ENCODE measurements around the gene ECE1. TPM values are rescaled to one million over a fixed set of nuclear protein-coding genes. Genes with fewer than 3 reads are reported as not detected.

The ECE1 gene
- total and polyA plus RNA-seq, 2 of the 8 experiments (the other 6 are each of a cell fraction or from before 2014, with no cell fraction given), result 21.4 to 36.8 TPM

GRCh38 chr1:21300774-21301173, 10.5 kb upstream of the ECE1 start:
- Histone ChIP-seq H3K79me2 (ENCODE audit: control insufficient read depth in 1 of 2, insufficient read depth in 2 of 2, low read length in 2 of 2) (no peaks in the 10 kb centered on the region), H3K14ac (ENCODE audit: insufficient read length) (no peak overlapping the region), H3K9ac (replicated peaks in 1 of 4; ENCODE audit: extremely low read depth in 1 of 4, low read depth in 3 of 4, low read length in 3 of 4) (no peak overlapping the region), H3K4ac (replicated peaks; ENCODE audit: insufficient read length, low read depth, low read length) (no peak overlapping the region), H3K4me1 (replicated peaks in 1 of 4; ENCODE audit: control insufficient read depth in 3 of 4, insufficient read depth in 4 of 4, low read length in 3 of 4) (peaks cover 0 to 10% (median 3%) of the 10 kb centered on the region in 4 experiments; a peak in 4 of 7 replicates), H3K27me3 (replicated peaks in 1 of 4; ENCODE audit: control insufficient read depth in 3 of 4, extremely low read depth in 1 of 4, insufficient read depth in 3 of 4, low read length in 3 of 4) (no peaks in the 10 kb centered on the region), H3K23me2 (ENCODE audit: low read depth, low read length) (no peaks in the 10 kb centered on the region), H2BK20ac (ENCODE audit: low read length) (no peak overlapping the region), H3K56ac (replicated peaks; ENCODE audit: insufficient read length, low read depth, low read length) (no peak overlapping the region), H3K18ac (ENCODE audit: extremely low read depth, low read length) (no peak overlapping the region), H2BK15ac (ENCODE audit: low read length) (no peak overlapping the region), H4K5ac (ENCODE audit: insufficient read length, low read depth, low read length) (no peak overlapping the region), H2BK120ac (replicated peaks; ENCODE audit: low read depth, low read length) (no peak overlapping the region), H3K23ac (ENCODE audit: insufficient read length) (no peak overlapping the region), H2AK5ac (ENCODE audit: low read depth, low read length) (no peak overlapping the region), H2AFZ (ENCODE audit: low read length) (no peak overlapping the region), H2BK5ac (ENCODE audit: low read depth, low read length) (no peak overlapping the region), H4K20me1 (replicated peaks in 1 of 2; ENCODE audit: control insufficient read depth in 1 of 2, insufficient read depth in 2 of 2, low read length in 2 of 2) (peaks cover 0 to 3% of the 10 kb centered on the region in 2 experiments), H4K91ac (replicated peaks; ENCODE audit: insufficient read length, low read length) (no peak overlapping the region), H3K9me3 (ENCODE audit: insufficient read depth in 2 of 2, low read depth in 1 of 2, low read length in 1 of 2) (no peaks in the 10 kb centered on the region), H3K4me3 (ENCODE audit: extremely low read depth in 1 of 4, insufficient read depth in 2 of 4, low read depth in 3 of 4, low read length in 4 of 4) (no peak overlapping the region), H4K8ac (ENCODE audit: extremely low read depth, insufficient read depth, low read length) (no peak overlapping the region), H3K27ac (ENCODE audit: low read depth, low read length) (no peak overlapping the region), H2BK12ac (ENCODE audit: low read depth, low read length) (no peak overlapping the region), H3K36me3 (ENCODE audit: control insufficient read depth in 2 of 4, insufficient read depth in 4 of 4, low read length in 3 of 4) (no peaks in the 10 kb centered on the region), H3K79me1 (ENCODE audit: low read depth, low read length) (peaks cover 4% of the 10 kb centered on the region), H3K4me2 (ENCODE audit: insufficient read depth in 1 of 2, low read depth in 2 of 2, low read length in 2 of 2) (no peak overlapping the region)
- no peak for FAIRE-seq
- TF ChIP-seq HDAC6 (IDR thresholded peaks at IDR 0.05; ENCODE audit: low read depth, low read length) (no peak), JUN (IDR thresholded peaks at IDR 0.05; ENCODE audit: low read depth, low read length) (no peak), SP1 (IDR thresholded peaks at IDR 0.05; ENCODE audit: low read depth, low read length) (no peak), BRCA1 (IDR thresholded peaks at IDR 0.05; ENCODE audit: low read depth, low read length) (no peak), MAX (IDR thresholded peaks at IDR 0.05) (no peak), ASH2L (IDR thresholded peaks at IDR 0.05; ENCODE audit: low read length) (no peak), RXRA (IDR thresholded peaks at IDR 0.05; ENCODE audit: insufficient read depth, low read depth, low read length) (no peak), POLR2AphosphoS5 (IDR thresholded peaks at IDR 0.05; ENCODE audit: low read depth, low read length) (no peak)
- POLR2A ChIA-PET (ENCODE audit: partially characterized antibody), result no interaction called here
- DNase-seq (ENCODE audit: low read depth in 1 of 2, low spot score in 2 of 2), result no peak
- CTCF ChIA-PET (ENCODE audit: partially characterized antibody), result interaction anchor here (0.6 to 8.0 kb wide), 10 partner anchors 9 to 194 kb away, joined by 3 to 73 read pairs (median 5); no protein-coding TSS in a partner anchor
